Measurements from ENCODE around the gene PTF1A.

The PTF1A gene

DNA sequence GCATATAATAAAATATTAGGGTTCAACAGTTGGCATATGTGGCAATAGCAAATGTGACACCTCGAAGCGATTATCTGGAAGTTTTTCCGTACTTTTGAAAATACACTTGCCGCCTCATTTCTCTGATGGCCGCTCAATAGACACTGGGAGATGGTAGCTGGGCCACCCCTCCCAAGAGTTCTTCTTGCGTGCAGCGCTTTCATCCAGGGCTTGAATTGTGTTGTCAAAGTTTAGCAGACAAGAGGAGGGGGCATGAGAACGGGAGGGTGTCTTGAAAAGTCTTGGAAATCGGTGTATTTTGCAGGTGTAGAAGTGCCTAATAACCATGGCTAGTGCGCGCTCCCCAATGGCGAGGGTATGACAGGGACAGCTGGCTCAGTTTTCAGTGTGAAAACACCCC, 8.5 kb downstream of the PTF1A start:
- CTCF ChIA-PET, result no interaction called here
- POLR2A ChIA-PET, result no interaction called here
- no peak overlapping the region for H3K4me3 ChIP-seq (ENCODE audit: low read depth, low read length)
- H3K9me3 ChIP-seq (ENCODE audit: control insufficient read depth, insufficient read depth, low read depth, low read length), result no peaks in the 10 kb centered on the region
- no peaks in the 10 kb centered on the region; the same call in 1 of the 2 replicates for H3K4me1 ChIP-seq (ENCODE audit: control insufficient read depth, insufficient read depth, low read length)
- TF ChIP-seq KLF1 (tag by site-specific recombination; IDR thresholded peaks at IDR 0.05) (no peak), ZSCAN16 (tag by site-specific recombination; IDR thresholded peaks at IDR 0.05) (no peak), ZNF768 (tag by site-specific recombination; IDR thresholded peaks at IDR 0.05) (no peak), ZNF529 (tag by site-specific recombination; IDR thresholded peaks at IDR 0.05; ENCODE audit: insufficient replicate concordance) (no peak), ZNF184 (tag by site-specific recombination; IDR thresholded peaks at IDR 0.05) (no peak)
- TF ChIP-seq, protein P1, sequence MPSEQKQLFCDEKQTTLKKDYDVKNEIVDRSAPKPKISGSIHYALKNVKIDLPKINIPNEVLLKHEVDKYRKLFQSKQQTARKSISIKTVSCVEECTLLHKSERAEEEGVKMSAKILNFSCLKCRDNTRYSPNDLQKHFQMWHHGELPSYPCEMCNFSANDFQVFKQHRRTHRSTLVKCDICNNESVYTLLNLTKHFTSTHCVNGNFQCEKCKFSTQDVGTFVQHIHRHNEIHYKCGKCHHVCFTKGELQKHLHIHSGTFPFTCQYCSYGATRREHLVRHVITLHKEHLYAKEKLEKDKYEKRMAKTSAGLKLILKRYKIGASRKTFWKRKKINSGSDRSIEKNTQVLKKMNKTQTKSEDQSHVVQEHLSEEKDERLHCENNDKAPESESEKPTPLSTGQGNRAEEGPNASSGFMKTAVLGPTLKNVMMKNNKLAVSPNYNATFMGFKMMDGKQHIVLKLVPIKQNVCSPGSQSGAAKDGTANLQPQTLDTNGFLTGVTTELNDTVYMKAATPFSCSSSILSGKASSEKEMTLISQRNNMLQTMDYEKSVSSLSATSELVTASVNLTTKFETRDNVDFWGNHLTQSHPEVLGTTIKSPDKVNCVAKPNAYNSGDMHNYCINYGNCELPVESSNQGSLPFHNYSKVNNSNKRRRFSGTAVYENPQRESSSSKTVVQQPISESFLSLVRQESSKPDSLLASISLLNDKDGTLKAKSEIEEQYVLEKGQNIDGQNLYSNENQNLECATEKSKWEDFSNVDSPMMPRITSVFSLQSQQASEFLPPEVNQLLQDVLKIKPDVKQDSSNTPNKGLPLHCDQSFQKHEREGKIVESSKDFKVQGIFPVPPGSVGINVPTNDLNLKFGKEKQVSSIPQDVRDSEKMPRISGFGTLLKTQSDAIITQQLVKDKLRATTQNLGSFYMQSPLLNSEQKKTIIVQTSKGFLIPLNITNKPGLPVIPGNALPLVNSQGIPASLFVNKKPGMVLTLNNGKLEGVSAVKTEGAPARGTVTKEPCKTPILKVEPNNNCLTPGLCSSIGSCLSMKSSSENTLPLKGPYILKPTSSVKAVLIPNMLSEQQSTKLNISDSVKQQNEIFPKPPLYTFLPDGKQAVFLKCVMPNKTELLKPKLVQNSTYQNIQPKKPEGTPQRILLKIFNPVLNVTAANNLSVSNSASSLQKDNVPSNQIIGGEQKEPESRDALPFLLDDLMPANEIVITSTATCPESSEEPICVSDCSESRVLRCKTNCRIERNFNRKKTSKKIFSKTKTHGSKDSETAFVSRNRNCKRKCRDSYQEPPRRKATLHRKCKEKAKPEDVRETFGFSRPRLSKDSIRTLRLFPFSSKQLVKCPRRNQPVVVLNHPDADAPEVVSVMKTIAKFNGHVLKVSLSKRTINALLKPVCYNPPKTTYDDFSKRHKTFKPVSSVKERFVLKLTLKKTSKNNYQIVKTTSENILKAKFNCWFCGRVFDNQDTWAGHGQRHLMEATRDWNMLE (tag by site-specific recombination; conservative IDR thresholded peaks at IDR 0.05; ENCODE audit: low read depth), result no peak
- TF ChIP-seq, protein P2, sequence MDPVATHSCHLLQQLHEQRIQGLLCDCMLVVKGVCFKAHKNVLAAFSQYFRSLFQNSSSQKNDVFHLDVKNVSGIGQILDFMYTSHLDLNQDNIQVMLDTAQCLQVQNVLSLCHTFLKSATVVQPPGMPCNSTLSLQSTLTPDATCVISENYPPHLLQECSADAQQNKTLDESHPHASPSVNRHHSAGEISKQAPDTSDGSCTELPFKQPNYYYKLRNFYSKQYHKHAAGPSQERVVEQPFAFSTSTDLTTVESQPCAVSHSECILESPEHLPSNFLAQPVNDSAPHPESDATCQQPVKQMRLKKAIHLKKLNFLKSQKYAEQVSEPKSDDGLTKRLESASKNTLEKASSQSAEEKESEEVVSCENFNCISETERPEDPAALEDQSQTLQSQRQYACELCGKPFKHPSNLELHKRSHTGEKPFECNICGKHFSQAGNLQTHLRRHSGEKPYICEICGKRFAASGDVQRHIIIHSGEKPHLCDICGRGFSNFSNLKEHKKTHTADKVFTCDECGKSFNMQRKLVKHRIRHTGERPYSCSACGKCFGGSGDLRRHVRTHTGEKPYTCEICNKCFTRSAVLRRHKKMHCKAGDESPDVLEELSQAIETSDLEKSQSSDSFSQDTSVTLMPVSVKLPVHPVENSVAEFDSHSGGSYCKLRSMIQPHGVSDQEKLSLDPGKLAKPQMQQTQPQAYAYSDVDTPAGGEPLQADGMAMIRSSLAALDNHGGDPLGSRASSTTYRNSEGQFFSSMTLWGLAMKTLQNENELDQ (tag by site-specific recombination; IDR thresholded peaks at IDR 0.05; ENCODE audit: low read depth), result no peak
- TF ChIP-seq, protein P3, sequence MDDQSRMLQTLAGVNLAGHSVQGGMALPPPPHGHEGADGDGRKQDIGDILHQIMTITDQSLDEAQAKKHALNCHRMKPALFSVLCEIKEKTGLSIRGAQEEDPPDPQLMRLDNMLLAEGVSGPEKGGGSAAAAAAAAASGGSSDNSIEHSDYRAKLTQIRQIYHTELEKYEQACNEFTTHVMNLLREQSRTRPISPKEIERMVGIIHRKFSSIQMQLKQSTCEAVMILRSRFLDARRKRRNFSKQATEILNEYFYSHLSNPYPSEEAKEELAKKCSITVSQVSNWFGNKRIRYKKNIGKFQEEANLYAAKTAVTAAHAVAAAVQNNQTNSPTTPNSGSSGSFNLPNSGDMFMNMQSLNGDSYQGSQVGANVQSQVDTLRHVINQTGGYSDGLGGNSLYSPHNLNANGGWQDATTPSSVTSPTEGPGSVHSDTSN (CRISPR knock-in tag; IDR thresholded peaks at IDR 0.05), result no peak
- no peaks in the 10 kb centered on the region for H3K36me3 ChIP-seq (ENCODE audit: control insufficient read depth in 2 of 2, insufficient read depth in 1 of 2, low read length in 2 of 2)
- no peak overlapping the region for H3K27ac ChIP-seq (ENCODE audit: extremely low read depth, low read depth, low read length)

DNA sequence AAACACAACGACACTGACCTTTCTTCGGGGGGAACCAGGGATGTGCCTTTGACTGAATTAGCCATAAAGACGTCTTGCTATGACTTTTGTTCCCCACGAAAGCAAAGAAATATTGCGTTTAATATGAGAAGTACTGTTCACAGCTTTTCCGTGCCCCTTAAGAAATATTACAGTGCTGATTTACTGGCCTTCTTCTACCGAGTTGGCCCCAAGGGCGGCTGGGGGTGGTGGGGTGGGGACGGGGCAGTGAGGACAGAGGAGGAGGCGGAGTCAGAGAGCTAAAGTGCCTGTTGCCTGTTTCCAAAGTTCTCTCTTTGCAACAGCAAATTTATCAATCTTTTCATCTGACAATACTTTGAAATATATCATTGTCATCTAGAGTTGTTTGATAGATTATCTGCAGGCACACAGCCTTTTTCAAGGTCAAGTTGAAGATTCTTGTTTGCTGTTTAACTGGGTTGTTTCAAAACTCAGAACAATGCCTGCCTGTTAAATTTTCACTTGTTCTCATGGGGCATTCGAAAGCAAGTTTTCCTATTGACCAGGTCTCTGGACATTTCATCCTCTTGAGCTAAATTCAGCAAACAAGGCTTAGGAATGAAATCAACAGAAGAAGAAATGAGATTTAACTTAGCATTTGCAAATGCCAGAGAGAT, 9.0 kb downstream of the PTF1A start:
- Histone ChIP-seq H3K9me3 (ENCODE audit: control insufficient read depth, insufficient read depth, low read depth, low read length) (no peaks in the 10 kb centered on the region), H3K36me3 (ENCODE audit: control insufficient read depth in 2 of 2, insufficient read depth in 1 of 2, low read length in 2 of 2) (no peaks in the 10 kb centered on the region), H3K27ac (ENCODE audit: extremely low read depth, low read depth, low read length) (no peak overlapping the region), H3K4me1 (ENCODE audit: control insufficient read depth, insufficient read depth, low read length) (no peaks in the 10 kb centered on the region; the same call in 1 of the 2 replicates), H3K4me3 (ENCODE audit: low read depth, low read length) (no peak overlapping the region)
- CTCF ChIA-PET, result interaction anchor here (0.7 to 1.0 kb wide), 2 partner anchors 9 to 133 kb away, joined by 3 read pairs; partner anchors contain the start of gene PTF1A
- POLR2A ChIA-PET, result no interaction called here
- TF ChIP-seq FEZF1 (tag by site-specific recombination; IDR thresholded peaks at IDR 0.05), result no peak
- TF ChIP-seq ZNF311 (tag by site-specific recombination; IDR thresholded peaks at IDR 0.05; ENCODE audit: borderline replicate concordance), result no peak
- TF ChIP-seq ZNF837 (tag by site-specific recombination; IDR thresholded peaks at IDR 0.05), result no peak
- no peak for TF ChIP-seq ZNF155 (tag by site-specific recombination; IDR thresholded peaks at IDR 0.05)
- TF ChIP-seq, protein P4, sequence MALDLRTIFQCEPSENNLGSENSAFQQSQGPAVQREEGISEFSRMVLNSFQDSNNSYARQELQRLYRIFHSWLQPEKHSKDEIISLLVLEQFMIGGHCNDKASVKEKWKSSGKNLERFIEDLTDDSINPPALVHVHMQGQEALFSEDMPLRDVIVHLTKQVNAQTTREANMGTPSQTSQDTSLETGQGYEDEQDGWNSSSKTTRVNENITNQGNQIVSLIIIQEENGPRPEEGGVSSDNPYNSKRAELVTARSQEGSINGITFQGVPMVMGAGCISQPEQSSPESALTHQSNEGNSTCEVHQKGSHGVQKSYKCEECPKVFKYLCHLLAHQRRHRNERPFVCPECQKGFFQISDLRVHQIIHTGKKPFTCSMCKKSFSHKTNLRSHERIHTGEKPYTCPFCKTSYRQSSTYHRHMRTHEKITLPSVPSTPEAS (tag by site-specific recombination; IDR thresholded peaks at IDR 0.05), result no peak
- no peak for TF ChIP-seq ZNF302 (tag by site-specific recombination; IDR thresholded peaks at IDR 0.05; ENCODE audit: low read depth)
- TF ChIP-seq, protein P5, sequence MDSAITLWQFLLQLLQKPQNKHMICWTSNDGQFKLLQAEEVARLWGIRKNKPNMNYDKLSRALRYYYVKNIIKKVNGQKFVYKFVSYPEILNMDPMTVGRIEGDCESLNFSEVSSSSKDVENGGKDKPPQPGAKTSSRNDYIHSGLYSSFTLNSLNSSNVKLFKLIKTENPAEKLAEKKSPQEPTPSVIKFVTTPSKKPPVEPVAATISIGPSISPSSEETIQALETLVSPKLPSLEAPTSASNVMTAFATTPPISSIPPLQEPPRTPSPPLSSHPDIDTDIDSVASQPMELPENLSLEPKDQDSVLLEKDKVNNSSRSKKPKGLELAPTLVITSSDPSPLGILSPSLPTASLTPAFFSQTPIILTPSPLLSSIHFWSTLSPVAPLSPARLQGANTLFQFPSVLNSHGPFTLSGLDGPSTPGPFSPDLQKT (IDR thresholded peaks at IDR 0.05; ENCODE audit: borderline replicate concordance, low read depth, low read length), result no peak
- TF ChIP-seq ZNF354C (tag by site-specific recombination; IDR thresholded peaks at IDR 0.05; ENCODE audit: borderline replicate concordance, low read depth), result no peak
- TF ChIP-seq ZNF544 (tag by site-specific recombination; IDR thresholded peaks at IDR 0.05), result no peak
- TF ChIP-seq, protein P6, sequence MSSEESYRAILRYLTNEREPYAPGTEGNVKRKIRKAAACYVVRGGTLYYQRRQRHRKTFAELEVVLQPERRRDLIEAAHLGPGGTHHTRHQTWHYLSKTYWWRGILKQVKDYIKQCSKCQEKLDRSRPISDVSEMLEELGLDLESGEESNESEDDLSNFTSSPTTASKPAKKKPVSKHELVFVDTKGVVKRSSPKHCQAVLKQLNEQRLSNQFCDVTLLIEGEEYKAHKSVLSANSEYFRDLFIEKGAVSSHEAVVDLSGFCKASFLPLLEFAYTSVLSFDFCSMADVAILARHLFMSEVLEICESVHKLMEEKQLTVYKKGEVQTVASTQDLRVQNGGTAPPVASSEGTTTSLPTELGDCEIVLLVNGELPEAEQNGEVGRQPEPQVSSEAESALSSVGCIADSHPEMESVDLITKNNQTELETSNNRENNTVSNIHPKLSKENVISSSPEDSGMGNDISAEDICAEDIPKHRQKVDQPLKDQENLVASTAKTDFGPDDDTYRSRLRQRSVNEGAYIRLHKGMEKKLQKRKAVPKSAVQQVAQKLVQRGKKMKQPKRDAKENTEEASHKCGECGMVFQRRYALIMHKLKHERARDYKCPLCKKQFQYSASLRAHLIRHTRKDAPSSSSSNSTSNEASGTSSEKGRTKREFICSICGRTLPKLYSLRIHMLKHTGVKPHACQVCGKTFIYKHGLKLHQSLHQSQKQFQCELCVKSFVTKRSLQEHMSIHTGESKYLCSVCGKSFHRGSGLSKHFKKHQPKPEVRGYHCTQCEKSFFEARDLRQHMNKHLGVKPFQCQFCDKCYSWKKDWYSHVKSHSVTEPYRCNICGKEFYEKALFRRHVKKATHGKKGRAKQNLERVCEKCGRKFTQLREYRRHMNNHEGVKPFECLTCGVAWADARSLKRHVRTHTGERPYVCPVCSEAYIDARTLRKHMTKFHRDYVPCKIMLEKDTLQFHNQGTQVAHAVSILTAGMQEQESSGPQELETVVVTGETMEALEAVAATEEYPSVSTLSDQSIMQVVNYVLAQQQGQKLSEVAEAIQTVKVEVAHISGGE (tag by site-specific recombination; conservative IDR thresholded peaks at IDR 0.05; ENCODE audit: low read depth), result no peak
- no peak for TF ChIP-seq ZNF596 (tag by site-specific recombination; IDR thresholded peaks at IDR 0.05)
- TF ChIP-seq ZNF707 (tag by site-specific recombination; IDR thresholded peaks at IDR 0.05), result no peak

Measured in HEK293 (cell line).